Neuron (in vitro differentiated cells): ENCODE results near the gene SDK1.

Experiments used
- H2AFZ ChIP-seq: one replicate; pipeline ENCODE4 v1.6.1; 2013; ENCODE audit warnings: low read depth, mild to moderate bottlenecking, inconsistent platforms, low read length, moderate library complexity
- H3K27me3 ChIP-seq: one replicate; pipeline ENCODE4 v1.6.1; 2013; ENCODE audit warnings: low read length; ENCODE audit not compliant: insufficient read depth
- H3K36me3 ChIP-seq: one replicate; pipeline ENCODE4 v1.6.1; 2013; ENCODE audit warnings: low read length; ENCODE audit not compliant: insufficient read depth
- H3K4me1 ChIP-seq: one replicate; pipeline ENCODE4 v1.6.1; 2013; ENCODE audit warnings: low read length; ENCODE audit not compliant: insufficient read depth
- H3K4me3 ChIP-seq: 2 replicates; pipeline ENCODE4 v1.5.1; 2013; ENCODE audit warnings: mild to moderate bottlenecking, low read length, moderate library complexity
- H3K9me3 ChIP-seq: one replicate; pipeline ENCODE4 v1.6.1; 2013; ENCODE audit warnings: low read length

SDK1 gene

GRCh38 chr7:4068286-4068685, 767.2 kb downstream of the SDK1 start:
- Histone ChIP-seq H2AFZ (no peak overlapping the region), H3K4me1 (no peaks in the 10 kb centered on the region), H3K4me3 (no peak overlapping the region), H3K36me3 (peaks cover 3% of the 10 kb centered on the region), H3K27me3 (no peaks in the 10 kb centered on the region), H3K9me3 (no peaks in the 10 kb centered on the region)

GRCh38 chr7:4069268-4070095, 768.4 kb downstream of the SDK1 start:
- Histone ChIP-seq H3K4me1 (no peaks in the 10 kb centered on the region), H3K27me3 (no peaks in the 10 kb centered on the region), H3K4me3 (no peak overlapping the region), H2AFZ (no peak overlapping the region), H3K9me3 (no peaks in the 10 kb centered on the region), H3K36me3 (peaks cover 3% of the 10 kb centered on the region)

GRCh38 chr7:4070214-4070613, 769.2 kb downstream of the SDK1 start:
- H3K4me1 ChIP-seq, result no peaks in the 10 kb centered on the region
- no peak overlapping the region for H2AFZ ChIP-seq
- H3K9me3 ChIP-seq, result no peaks in the 10 kb centered on the region
- no peaks in the 10 kb centered on the region for H3K27me3 ChIP-seq
- H3K36me3 ChIP-seq, result peaks cover 3% of the 10 kb centered on the region
- no peak overlapping the region for H3K4me3 ChIP-seq

GRCh38 chr7:4071370-4072058, 770.5 kb downstream of the SDK1 start:
- H3K9me3 ChIP-seq, result no peaks in the 10 kb centered on the region
- H3K27me3 ChIP-seq, result no peaks in the 10 kb centered on the region

GRCh38 chr7:4072161-4072925, 771.3 kb downstream of the SDK1 start:
- H3K9me3 ChIP-seq, result peaks cover 6% of the 10 kb centered on the region
- peaks cover 9% of the 10 kb centered on the region for H3K36me3 ChIP-seq
- H3K27me3 ChIP-seq, result no peaks in the 10 kb centered on the region
- H3K4me1 ChIP-seq, result no peaks in the 10 kb centered on the region
- no peak overlapping the region for H2AFZ ChIP-seq
- no peak overlapping the region for H3K4me3 ChIP-seq

More at GRCh38 chr7:4071370-4072058, 770.5 kb downstream of the SDK1 start:
- Histone ChIP-seq H3K4me3 (no peak overlapping the region), H3K36me3 (peaks cover 3% of the 10 kb centered on the region), H2AFZ (no peak overlapping the region), H3K4me1 (no peaks in the 10 kb centered on the region)

GRCh38 chr7:4073052-4073451, 772.0 kb downstream of the SDK1 start:
- Histone ChIP-seq H3K27me3 (no peaks in the 10 kb centered on the region), H3K4me3 (no peak overlapping the region), H2AFZ (no peak overlapping the region), H3K9me3 (peaks cover 12% of the 10 kb centered on the region), H3K36me3 (peaks cover 11% of the 10 kb centered on the region), H3K4me1 (no peaks in the 10 kb centered on the region)

- H3K36me3 ChIP-seq, result peaks cover 11% of the 10 kb centered on the region
- H3K4me1 ChIP-seq, result no peaks in the 10 kb centered on the region
- no peak overlapping the region for H2AFZ ChIP-seq
These were observed 772.7 kb downstream of the SDK1 start for GRCh38 chr7:4073750-4074149.

GRCh38 chr7:4074407-4074806, 773.4 kb downstream of the SDK1 start:
- Histone ChIP-seq H2AFZ (no peak overlapping the region), H3K9me3 (peaks cover 15% of the 10 kb centered on the region), H3K4me3 (no peak overlapping the region), H3K4me1 (no peaks in the 10 kb centered on the region), H3K27me3 (no peaks in the 10 kb centered on the region), H3K36me3 (peaks cover 11% of the 10 kb centered on the region)

More at GRCh38 chr7:4073750-4074149, 772.7 kb downstream of the SDK1 start:
- Histone ChIP-seq H3K4me3 (no peak overlapping the region), H3K27me3 (no peaks in the 10 kb centered on the region), H3K9me3 (peaks cover 15% of the 10 kb centered on the region)

GRCh38 chr7:4074994-4075393, 773.9 kb downstream of the SDK1 start:
- Histone ChIP-seq H3K9me3 (peaks cover 15% of the 10 kb centered on the region), H3K4me3 (no peak overlapping the region), H2AFZ (no peak overlapping the region), H3K4me1 (no peaks in the 10 kb centered on the region), H3K36me3 (peaks cover 10% of the 10 kb centered on the region), H3K27me3 (no peaks in the 10 kb centered on the region)

- Histone ChIP-seq H3K9me3 (peaks cover 19% of the 10 kb centered on the region), H3K36me3 (peaks cover 7% of the 10 kb centered on the region), H2AFZ (no peak overlapping the region), H3K4me3 (no peak overlapping the region), H3K27me3 (no peaks in the 10 kb centered on the region), H3K4me1 (no peaks in the 10 kb centered on the region)
These were observed 775.7 kb downstream of the SDK1 start for GRCh38 chr7:4076701-4077294.

- Histone ChIP-seq H3K9me3 (peaks cover 19% of the 10 kb centered on the region), H3K4me3 (no peak overlapping the region), H3K4me1 (no peaks in the 10 kb centered on the region), H2AFZ (no peak overlapping the region), H3K27me3 (no peaks in the 10 kb centered on the region), H3K36me3 (peaks cover 7% of the 10 kb centered on the region)
These were observed 776.9 kb downstream of the SDK1 start for GRCh38 chr7:4077980-4078379.

- Histone ChIP-seq H3K36me3 (peaks cover 7% of the 10 kb centered on the region), H3K27me3 (no peaks in the 10 kb centered on the region), H3K4me1 (no peaks in the 10 kb centered on the region), H3K9me3 (peaks cover 19% of the 10 kb centered on the region), H2AFZ (no peak overlapping the region), H3K4me3 (no peak overlapping the region)
These were observed 777.5 kb downstream of the SDK1 start for GRCh38 chr7:4078580-4078979.
